Endometrium (tissue), 2 donors: ENCODE measurements around the gene FAM234B.
"Not testable (repeated sequence)": the region's sequence is repeated elsewhere in the genome, so short reads cannot be mapped to it uniquely, and the experiment has no call there.

Source experiments
- FAIRE-seq: peaks from 2 replicates; lab custom pipeline; 2012; peaks lifted over from hg19 to GRCh38; lab: Jason Lieb, UNC
- donor health status: control.
- donor health status: control.

FAM234B gene

DNA sequence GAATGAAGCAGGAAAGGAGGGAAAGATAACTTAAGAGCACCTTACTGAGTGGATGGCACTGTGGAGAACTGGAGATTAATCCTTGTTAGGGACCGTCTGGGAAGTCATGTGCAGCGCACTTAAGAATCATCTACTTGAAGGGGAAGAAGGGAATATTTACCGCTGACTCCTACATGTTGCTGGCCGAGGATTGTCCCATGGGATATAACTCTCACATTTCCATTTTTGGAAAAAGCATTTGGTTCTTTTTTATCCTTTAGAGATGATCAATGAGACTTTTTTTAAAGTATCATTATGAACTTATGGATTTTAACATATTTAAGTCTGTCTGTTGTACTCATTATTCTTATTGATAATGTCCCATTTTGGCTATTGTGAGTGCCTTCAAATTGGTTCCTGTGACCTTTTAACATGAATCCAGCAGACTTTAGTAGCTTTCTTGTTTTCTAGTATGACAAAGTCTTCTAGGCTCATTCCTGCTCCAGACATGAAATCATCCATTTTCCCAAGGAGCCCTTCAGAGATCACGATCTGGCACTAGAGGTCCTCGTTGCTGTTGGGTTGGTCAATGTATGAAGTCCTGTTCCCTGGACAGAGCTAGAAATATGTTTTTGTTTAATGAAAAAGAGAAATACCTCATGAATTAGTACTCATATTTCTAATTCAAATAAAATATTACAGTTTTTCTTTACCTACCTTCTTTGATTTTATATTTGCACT, 20.2 kb upstream of the FAM234B start:
- FAIRE-seq = no peak

DNA sequence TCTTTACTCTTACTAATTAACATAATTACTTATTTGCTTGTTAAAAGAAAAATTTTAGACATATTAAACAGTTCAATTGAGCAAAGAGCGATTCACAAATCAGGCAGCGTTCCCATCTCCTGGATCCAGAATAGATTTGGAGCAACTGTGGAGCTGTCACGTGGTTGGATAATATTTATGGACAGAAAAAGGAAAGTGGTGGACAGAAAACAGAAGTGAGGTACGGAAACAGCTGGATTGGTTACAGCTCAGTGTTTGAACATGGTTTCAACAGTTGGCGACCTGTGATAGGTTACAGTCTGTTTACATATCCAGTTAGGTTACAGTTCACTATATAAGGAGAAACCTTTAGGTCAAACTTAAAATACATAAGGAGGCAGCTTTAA, 19.7 kb upstream of the FAM234B start:
- no peak for FAIRE-seq

DNA sequence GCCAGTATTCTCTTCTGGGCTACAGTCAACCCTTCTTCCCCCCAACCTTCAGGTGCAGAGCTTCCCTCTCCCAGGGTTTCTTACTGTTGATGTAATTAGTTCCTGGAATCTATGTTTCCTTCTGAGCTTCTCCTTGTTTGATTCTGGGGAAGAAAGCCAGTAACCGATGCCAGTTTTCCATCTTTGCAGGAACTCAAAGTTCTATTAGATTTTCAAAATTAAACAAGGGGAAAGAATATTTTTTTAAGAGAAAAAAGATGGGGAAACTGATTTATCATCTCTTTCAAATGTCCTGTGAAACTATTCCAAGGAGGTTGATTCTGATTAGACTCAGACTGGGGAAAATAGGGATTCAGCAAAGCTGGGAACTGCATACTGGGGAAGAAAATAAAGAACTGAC, 17.9 kb upstream of the FAM234B start:
- no peak for FAIRE-seq

- no peak for FAIRE-seq
These were observed 17.1 kb upstream of the FAM234B start for GRCh38 chr12:13027032-13027431.

GRCh38 chr12:13027508-13027907, 16.7 kb upstream of the FAM234B start:
- peak; percentile 39 for FAIRE-seq

DNA sequence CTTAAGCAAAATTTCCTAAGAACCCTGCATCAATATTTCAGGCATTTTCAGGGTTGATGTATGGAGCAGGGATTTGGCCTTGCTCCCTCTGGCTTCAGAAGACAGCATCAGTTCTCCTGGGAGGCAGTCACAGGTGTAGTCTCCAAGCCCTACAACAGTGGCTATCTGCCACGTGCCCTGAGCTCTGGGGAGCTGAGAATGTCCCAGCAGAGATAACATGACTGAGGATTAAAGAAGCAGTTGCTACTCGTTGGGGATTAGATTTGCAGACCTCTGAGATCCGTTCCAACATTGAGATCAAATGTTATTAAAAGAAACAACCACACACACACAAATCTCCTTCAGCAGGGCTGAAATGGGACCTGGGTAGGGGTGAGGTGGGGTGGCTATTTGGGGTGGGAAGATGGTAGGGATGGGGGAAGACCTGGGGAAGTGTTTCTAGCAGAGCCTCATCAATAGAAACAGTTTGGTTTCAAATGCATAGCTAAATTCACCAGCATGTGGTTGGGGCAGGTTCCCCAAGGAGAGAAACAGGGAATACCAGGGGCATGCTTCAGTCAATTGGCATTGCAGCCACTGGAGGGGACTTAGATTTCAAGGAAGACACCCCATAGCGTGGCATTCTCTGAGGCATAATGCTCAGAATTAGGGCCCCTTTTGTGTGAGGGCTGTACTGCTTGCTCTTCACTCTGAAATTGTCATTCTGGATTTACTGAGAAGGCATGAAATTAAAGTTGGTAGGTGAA, 15.2 kb upstream of the FAM234B start:
- FAIRE-seq = no peak

DNA sequence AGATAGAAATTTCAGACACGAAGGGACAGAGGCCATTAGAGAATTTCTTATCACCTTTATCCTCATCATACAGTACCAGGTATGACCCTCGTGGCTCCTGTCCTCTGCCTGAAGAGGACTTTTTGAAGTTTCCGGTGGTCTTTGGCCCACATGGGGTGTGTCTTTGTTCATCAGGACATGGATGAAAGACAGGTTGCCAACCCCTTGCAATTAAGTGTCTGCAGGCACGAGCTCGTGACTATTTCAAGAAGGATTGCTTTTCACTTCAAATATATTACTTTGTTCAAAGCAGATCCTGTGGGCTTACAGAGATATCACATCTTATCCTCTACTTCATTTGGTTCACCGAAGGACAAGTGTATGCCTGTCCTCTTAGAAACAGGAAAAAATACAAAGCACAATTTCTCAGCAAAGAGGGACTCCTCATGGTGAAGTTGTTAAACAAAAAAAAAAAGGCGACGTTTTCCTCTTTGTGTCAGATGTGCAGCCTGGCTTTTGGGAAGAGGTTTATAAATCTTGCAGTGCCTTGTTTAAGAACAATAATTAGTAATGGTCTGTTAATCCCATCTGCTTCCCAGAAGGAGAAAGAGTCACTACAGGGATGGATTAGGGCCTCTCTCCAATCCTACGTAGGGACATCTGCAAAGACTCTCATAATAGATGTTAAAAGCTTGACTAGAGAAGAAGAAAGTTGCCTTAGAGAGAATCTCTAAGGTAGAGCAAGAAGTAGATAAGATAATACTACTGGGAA, 13.5 kb upstream of the FAM234B start:
- no peak for FAIRE-seq

- no peak for FAIRE-seq
These were observed 12.0 kb upstream of the FAM234B start for GRCh38 chr12:13032164-13032563.

- FAIRE-seq = no peak
These were observed 10.7 kb upstream of the FAM234B start for GRCh38 chr12:13033476-13033875.

DNA sequence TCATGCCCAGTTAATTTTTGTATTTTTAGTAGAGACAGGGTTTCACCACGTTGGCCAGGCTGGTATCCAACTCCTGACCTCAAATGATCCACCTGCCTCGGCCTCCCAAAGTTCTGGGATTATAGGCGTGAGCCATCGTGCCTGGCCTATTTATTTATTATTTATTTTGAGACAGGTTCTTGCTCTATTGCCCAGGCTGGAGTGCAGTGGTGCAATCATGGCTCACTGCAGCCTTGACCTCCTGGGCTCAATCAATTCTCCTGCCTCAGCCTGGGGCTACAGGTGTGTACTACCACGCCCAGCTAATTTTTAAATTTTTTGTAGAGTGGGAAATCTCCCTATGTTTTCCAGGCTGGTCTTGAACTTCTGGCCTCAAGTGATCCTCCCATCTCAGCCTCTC, 8.8 kb upstream of the FAM234B start:
- not testable (repeated sequence) for FAIRE-seq

- FAIRE-seq = no peak
These were observed 7.3 kb upstream of the FAM234B start for GRCh38 chr12:13036881-13037280.

- no peak for FAIRE-seq
These were observed 5.6 kb upstream of the FAM234B start for GRCh38 chr12:13038491-13039161.

DNA sequence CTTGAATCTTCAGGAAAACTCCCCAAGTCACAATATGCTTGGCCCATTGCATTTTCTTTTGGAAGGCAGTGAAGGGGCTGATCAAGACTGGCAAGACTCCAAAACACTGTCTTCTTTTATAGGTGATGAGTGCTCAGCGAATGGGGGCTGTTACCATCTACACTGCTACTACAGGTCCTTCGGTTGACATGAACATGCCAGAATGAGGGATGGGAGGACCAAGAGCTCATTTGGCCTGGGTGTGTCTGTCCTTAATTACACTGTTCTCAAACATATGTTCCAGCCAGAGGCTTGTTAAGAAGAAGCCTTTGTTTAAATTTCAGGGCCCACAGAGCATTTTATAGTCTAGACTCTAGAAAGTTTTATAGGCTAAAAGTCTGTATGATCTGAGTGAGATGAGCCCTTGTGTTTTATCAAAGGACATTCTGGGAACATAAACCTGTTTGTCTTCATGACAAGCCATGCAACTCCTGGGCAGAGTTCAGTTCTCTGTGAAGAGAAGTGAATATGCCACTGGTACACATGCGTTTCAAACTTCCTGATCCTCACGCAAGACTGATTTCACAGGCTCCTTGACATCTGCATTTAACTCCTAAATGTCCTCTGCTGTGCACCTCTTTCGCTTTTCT, 4.7 kb upstream of the FAM234B start:
- FAIRE-seq = no peak

DNA sequence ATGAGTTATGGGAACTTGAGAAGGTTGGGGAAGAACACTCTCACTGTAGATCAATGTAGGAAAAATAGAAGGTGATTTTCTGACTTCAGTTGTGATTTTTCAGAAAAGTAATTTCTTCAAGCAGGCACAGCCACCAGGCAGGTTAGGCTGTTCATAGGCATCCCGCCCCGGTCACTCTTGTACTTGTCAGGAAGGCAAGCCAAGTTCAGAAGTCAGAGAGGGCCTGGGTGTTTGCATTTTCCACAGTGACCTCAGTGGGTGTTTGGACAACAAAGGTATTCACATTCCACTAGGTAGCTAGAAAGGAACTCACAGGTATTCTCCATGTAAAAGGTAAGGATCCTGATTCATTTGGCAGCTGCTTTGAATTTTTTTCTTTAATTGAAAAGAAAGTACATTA, 3.0 kb upstream of the FAM234B start:
- FAIRE-seq = no peak

- FAIRE-seq = no peak
These were observed 1.4 kb upstream of the FAM234B start for GRCh38 chr12:13042666-13043230.

GRCh38 chr12:13044906-13045299, 722 bp downstream of the FAM234B start:
- no peak for FAIRE-seq

GRCh38 chr12:13045816-13046215, 1.6 kb downstream of the FAM234B start:
- no peak for FAIRE-seq

DNA sequence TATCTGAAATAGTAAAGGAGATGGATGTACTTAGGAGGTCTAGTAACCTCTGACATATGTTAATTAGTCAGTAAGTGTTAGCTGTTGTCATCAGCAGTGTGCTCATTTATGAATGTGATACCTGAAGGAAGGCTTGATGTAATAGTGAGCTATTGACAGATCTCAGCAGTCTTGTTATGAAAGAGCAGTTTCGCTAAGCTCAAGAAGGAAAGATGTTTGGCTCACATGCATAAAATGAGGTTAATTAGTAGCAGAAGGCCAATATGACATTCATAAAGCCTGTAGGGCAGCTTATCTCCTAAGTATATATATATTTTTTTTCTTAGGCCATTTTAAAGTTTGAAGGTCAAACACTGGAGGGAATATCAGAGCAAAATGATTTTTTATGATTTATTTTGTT, 2.8 kb downstream of the FAM234B start:
- FAIRE-seq = no peak

DNA sequence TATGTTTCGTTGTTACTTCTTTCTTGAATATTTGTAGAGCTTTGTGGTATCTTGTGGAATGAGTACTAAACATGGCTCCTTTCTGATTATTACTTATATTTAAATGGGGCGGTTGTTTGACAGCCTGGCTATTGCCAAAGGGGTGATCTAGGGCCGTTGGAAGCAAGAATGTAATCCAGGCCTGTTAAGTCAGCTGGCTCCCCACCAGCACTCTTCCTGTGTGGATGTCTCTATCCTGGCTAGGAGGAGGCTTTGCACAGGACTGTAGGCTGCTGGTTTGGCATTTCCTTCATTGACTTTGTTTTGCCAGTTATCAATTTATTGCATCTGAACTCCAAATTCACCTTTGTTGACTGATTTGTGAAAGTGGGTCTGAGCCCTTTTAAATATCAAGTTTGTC, 5.6 kb downstream of the FAM234B start:
- FAIRE-seq = no peak

DNA sequence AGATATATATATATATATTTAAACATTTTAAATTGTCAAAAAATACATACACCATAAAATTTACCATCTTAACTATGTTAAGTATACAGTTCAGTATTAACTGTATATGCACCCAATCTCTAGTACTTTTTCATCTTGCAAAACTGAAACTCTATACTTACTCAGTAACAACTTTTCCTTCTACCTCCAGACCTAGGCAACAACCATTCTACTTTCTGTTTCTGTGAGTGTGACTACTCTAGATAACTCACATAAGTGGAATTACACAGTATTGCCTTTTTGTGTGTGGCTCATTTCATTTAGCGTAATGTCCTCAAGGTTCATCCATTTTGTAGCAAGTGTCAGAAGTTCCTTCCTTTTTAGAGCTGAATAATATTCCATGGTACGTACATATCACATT, 8.2 kb downstream of the FAM234B start:
- FAIRE-seq = no peak

- not testable (repeated sequence) for FAIRE-seq
These were observed 9.4 kb downstream of the FAM234B start for GRCh38 chr12:13053617-13054016.

- no peak for FAIRE-seq
These were observed 16.4 kb downstream of the FAM234B start for GRCh38 chr12:13060581-13060980.
